Ishikawa (cell line): Measurements from ENCODE around the gene NCAPG2.

Source experiments
- CEBPB ChIP-seq: IDR thresholded peaks from 2 replicates; pipeline ENCODE4 v1.6.1; 2012
- CREB1 ChIP-seq: IDR thresholded peaks from 2 replicates; pipeline ENCODE4 v1.6.1; 2012; ENCODE audit warnings: low read depth
- EGR1 ChIP-seq: IDR thresholded peaks from 2 replicates; pipeline ENCODE4 v1.6.1; 2012
- EP300 ChIP-seq: IDR thresholded peaks from 2 replicates; pipeline ENCODE4 v1.6.1; 2012; ENCODE audit warnings: borderline replicate concordance
- FOXM1 ChIP-seq: IDR thresholded peaks from 2 replicates; pipeline ENCODE4 v1.6.1; 2012; ENCODE audit warnings: low read depth, borderline replicate concordance
- NFIC ChIP-seq: IDR thresholded peaks from 2 replicates; pipeline ENCODE4 v1.6.1; 2012
- RAD21 ChIP-seq: IDR thresholded peaks from 2 replicates; pipeline ENCODE4 v1.6.1; 2012; ENCODE audit warnings: low read depth
- TAF1 ChIP-seq: IDR thresholded peaks from 2 replicates; pipeline ENCODE4 v1.6.1; 2012; ENCODE audit warnings: low read depth, mild to moderate bottlenecking
- TCF12 ChIP-seq: IDR thresholded peaks from 2 replicates; pipeline ENCODE4 v1.6.1; 2012; ENCODE audit warnings: low read depth
- TEAD4 ChIP-seq: IDR thresholded peaks from 2 replicates; pipeline ENCODE4 v1.6.1; 2012
- YY1 ChIP-seq: IDR thresholded peaks from 2 replicates; pipeline ENCODE4 v1.6.1; 2012; ENCODE audit warnings: low read depth
- ZBTB7A ChIP-seq: IDR thresholded peaks from 2 replicates; pipeline ENCODE4 v1.6.1; 2012; ENCODE audit warnings: low read depth
- TF ChIP-seq, protein P1 (sequence below): IDR thresholded peaks from 2 replicates; pipeline ENCODE4 v1.6.1; 2012
- TF ChIP-seq, protein P2 (sequence below): IDR thresholded peaks from 2 replicates; pipeline ENCODE4 v1.6.1; 2012
- TF ChIP-seq, protein P3 (sequence below): IDR thresholded peaks from 2 replicates; pipeline ENCODE4 v1.6.1; 2012; ENCODE audit warnings: low read depth, mild to moderate bottlenecking

The NCAPG2 gene

DNA sequence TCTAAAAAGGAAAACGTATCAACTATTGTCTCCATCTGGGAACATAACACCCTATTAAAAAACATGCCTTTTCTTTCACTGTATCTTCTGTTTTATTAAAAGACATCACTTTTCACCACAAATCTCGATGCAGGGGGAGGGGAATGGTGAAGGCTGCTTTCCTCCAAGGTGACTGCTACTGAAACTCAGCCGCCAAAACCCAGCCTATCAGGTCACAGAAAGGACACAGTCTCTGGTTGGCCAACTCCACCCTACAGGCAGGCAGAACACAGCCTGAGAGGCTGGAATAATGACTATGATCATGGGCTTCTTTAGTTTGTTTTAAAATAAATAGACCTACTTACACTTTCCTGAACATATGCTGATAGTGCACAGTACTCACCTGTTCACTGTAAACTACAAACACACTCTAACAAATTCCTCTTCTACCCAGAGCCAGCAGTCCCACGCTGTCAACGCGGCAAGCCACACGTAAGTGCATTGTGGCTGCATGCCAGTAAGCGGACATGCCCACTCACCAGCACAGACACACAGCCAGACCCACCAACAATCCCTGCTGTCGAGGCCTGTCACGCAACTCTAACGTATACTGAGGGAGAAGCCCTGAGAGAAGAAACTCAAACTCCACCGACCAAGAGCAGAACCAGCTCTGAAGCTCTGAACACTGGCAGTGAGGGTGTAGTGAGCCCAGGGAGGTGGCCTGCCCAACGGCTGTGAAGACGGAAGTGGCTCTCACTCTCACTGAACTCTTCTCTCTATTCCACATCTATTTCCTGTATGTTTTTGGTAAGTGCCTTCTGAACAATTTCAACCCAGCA lies 41.8 kb downstream of the NCAPG2 start:
- TF ChIP-seq EGR1 (no peak), CREB1 (no peak), YY1 (no peak), RAD21 (no peak), TEAD4 (no peak), ZBTB7A (no peak), FOXM1 (no peak), TAF1 (no peak), TCF12 (no peak), CEBPB (no peak), EP300 (no peak)
- TF ChIP-seq, protein P1, sequence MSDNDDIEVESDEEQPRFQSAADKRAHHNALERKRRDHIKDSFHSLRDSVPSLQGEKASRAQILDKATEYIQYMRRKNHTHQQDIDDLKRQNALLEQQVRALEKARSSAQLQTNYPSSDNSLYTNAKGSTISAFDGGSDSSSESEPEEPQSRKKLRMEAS, result no peak
- TF ChIP-seq, protein P2, sequence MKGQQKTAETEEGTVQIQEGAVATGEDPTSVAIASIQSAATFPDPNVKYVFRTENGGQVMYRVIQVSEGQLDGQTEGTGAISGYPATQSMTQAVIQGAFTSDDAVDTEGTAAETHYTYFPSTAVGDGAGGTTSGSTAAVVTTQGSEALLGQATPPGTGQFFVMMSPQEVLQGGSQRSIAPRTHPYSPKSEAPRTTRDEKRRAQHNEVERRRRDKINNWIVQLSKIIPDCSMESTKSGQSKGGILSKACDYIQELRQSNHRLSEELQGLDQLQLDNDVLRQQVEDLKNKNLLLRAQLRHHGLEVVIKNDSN, result no peak

DNA sequence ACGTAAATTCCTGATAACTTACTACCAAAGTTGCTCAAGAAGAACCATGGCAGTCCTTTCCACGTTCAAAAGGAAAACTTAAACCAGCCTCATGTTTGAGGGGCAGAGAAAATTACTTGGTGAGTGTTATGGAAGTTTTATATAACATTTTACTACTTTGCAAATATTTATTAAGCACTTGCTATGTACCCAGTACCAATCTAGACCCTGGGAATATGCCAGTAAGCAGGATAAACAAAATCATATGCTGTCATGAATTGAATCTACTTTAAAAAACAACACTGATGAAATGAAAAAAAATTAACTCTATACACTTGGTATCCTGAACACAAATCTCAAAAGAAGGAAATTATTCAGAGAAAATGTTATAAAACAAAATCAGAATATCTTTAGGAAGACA lies 46.1 kb downstream of the NCAPG2 start:
- TF ChIP-seq NFIC, result no peak
- TF ChIP-seq RAD21, result no peak
- TF ChIP-seq EP300, result no peak
- TF ChIP-seq, protein P1, result no peak
- no peak for TF ChIP-seq TAF1
- no peak for TF ChIP-seq YY1
- TF ChIP-seq, protein P2, result no peak
- TF ChIP-seq TCF12, result no peak
- TF ChIP-seq, protein P3, sequence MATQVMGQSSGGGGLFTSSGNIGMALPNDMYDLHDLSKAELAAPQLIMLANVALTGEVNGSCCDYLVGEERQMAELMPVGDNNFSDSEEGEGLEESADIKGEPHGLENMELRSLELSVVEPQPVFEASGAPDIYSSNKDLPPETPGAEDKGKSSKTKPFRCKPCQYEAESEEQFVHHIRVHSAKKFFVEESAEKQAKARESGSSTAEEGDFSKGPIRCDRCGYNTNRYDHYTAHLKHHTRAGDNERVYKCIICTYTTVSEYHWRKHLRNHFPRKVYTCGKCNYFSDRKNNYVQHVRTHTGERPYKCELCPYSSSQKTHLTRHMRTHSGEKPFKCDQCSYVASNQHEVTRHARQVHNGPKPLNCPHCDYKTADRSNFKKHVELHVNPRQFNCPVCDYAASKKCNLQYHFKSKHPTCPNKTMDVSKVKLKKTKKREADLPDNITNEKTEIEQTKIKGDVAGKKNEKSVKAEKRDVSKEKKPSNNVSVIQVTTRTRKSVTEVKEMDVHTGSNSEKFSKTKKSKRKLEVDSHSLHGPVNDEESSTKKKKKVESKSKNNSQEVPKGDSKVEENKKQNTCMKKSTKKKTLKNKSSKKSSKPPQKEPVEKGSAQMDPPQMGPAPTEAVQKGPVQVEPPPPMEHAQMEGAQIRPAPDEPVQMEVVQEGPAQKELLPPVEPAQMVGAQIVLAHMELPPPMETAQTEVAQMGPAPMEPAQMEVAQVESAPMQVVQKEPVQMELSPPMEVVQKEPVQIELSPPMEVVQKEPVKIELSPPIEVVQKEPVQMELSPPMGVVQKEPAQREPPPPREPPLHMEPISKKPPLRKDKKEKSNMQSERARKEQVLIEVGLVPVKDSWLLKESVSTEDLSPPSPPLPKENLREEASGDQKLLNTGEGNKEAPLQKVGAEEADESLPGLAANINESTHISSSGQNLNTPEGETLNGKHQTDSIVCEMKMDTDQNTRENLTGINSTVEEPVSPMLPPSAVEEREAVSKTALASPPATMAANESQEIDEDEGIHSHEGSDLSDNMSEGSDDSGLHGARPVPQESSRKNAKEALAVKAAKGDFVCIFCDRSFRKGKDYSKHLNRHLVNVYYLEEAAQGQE, result no peak
- no peak for TF ChIP-seq EGR1
- no peak for TF ChIP-seq CEBPB
- no peak for TF ChIP-seq TEAD4
- TF ChIP-seq FOXM1, result no peak
- no peak for TF ChIP-seq ZBTB7A
- TF ChIP-seq CREB1, result no peak

DNA sequence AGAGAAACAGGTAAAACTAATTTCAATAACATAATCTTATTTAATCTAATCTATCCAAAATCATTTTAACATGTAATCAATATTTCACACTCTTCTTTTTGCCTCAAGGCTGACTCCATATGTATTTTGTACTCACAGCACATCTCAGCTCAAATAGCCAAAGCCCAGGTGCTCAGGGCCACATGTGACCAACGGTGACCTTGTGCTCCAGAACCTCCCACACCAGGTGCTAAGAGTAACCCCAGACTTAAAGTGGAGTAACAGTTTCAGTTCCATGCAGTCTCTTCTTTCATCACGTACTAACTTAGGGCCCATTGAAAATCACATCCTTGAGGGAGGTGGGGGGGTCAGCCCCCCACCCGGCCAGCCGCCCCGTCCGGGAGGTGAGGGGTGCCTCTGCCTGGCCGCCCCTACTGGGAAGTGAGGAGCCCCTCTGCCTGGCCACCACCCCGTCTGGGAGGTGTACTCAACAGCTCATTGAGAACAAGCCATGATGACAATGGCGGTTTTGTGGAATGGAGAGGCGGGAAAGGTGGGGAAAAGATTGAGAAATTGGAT lies 47.3 kb downstream of the NCAPG2 start:
- TF ChIP-seq YY1, result no peak
- no peak for TF ChIP-seq ZBTB7A
- no peak for TF ChIP-seq NFIC
- no peak for TF ChIP-seq TAF1
- no peak for TF ChIP-seq RAD21

DNA sequence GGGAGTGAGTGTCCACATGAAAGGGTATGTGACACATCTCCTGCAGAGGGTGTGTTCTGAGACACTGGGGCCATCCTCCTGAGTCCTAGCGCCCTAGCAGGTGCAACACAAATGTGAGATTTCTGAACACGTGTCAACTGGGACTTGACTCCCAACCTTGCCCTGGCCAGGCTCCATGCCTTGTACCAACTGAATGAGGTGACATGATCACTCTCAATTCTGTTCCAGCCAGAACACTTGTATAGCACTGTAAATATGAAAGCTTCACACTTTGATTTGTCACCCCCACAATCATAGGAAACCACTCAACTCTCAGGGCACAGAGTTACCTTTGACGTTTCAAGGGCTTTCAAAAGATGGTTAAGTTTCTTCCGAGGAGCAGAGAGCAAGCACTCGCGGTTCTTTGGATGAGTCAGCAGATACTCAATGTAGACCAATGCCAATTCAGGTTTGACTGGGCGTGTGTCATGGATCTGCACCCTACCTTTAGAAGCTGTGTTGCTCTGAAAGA lies 48.6 kb downstream of the NCAPG2 start:
- TF ChIP-seq ZBTB7A (no peak), TAF1 (no peak), NFIC (no peak), RAD21 (no peak), FOXM1 (no peak), YY1 (no peak), TEAD4 (no peak), EP300 (no peak), EGR1 (no peak), TCF12 (no peak), CREB1 (no peak)
- TF ChIP-seq, protein P1, result no peak
- TF ChIP-seq, protein P2, result no peak
- TF ChIP-seq, protein P3, result no peak
